HEK293 (cell line): ENCODE measurements around the gene CDKL5.

Source experiments
- TF ChIP-seq, protein P1 (sequence below): fragments of 450-650 bp; formaldehyde crosslinking; optimal IDR thresholded peaks from 2 replicates; pipeline ENCODE3; 2016; ENCODE audit warnings: missing biosample characterization, mild to moderate bottlenecking, missing genetic modification characterization
- TF ChIP-seq, protein P2 (sequence below): fragments of 450-650 bp; formaldehyde crosslinking; IDR thresholded peaks from 2 replicates; pipeline ENCODE4 v1.5.1; 2016; ENCODE audit warnings: missing biosample characterization, missing genetic modification characterization
- TF ChIP-seq, protein P3 (sequence below): fragments of 450-650 bp; formaldehyde crosslinking; IDR thresholded peaks from 2 replicates; pipeline ENCODE4 v1.5.1; 2016; ENCODE audit warnings: missing biosample characterization, missing genetic modification characterization

DNA sequence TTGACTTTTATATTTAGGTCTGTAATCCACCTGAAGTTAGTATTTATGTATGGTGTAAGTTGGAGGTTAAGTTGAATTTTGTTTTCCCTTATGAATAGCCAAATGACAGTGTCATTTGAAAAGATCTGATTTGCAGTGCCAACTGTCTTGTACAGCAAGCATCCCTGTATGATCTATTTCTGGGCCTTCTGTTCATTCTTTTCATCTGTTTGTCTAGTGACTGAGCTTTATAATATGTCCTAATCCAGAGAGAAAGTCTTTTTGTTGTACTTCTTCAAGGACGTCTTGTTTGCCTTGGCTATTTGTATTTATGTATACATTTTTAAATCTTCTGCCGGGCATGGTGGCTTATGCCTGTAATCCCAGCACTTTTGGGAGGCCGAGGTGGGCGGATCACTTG is 39.6 kb downstream of the CDKL5 start:
- TF ChIP-seq, protein P1, sequence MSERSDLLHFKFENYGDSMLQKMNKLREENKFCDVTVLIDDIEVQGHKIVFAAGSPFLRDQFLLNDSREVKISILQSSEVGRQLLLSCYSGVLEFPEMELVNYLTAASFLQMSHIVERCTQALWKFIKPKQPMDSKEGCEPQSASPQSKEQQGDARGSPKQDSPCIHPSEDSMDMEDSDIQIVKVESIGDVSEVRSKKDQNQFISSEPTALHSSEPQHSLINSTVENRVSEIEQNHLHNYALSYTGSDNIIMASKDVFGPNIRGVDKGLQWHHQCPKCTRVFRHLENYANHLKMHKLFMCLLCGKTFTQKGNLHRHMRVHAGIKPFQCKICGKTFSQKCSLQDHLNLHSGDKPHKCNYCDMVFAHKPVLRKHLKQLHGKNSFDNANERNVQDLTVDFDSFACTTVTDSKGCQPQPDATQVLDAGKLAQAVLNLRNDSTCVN (tag by site-specific recombination): no peak
- TF ChIP-seq, protein P2, sequence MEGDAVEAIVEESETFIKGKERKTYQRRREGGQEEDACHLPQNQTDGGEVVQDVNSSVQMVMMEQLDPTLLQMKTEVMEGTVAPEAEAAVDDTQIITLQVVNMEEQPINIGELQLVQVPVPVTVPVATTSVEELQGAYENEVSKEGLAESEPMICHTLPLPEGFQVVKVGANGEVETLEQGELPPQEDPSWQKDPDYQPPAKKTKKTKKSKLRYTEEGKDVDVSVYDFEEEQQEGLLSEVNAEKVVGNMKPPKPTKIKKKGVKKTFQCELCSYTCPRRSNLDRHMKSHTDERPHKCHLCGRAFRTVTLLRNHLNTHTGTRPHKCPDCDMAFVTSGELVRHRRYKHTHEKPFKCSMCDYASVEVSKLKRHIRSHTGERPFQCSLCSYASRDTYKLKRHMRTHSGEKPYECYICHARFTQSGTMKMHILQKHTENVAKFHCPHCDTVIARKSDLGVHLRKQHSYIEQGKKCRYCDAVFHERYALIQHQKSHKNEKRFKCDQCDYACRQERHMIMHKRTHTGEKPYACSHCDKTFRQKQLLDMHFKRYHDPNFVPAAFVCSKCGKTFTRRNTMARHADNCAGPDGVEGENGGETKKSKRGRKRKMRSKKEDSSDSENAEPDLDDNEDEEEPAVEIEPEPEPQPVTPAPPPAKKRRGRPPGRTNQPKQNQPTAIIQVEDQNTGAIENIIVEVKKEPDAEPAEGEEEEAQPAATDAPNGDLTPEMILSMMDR (tag by site-specific recombination): no peak
- TF ChIP-seq, protein P3, sequence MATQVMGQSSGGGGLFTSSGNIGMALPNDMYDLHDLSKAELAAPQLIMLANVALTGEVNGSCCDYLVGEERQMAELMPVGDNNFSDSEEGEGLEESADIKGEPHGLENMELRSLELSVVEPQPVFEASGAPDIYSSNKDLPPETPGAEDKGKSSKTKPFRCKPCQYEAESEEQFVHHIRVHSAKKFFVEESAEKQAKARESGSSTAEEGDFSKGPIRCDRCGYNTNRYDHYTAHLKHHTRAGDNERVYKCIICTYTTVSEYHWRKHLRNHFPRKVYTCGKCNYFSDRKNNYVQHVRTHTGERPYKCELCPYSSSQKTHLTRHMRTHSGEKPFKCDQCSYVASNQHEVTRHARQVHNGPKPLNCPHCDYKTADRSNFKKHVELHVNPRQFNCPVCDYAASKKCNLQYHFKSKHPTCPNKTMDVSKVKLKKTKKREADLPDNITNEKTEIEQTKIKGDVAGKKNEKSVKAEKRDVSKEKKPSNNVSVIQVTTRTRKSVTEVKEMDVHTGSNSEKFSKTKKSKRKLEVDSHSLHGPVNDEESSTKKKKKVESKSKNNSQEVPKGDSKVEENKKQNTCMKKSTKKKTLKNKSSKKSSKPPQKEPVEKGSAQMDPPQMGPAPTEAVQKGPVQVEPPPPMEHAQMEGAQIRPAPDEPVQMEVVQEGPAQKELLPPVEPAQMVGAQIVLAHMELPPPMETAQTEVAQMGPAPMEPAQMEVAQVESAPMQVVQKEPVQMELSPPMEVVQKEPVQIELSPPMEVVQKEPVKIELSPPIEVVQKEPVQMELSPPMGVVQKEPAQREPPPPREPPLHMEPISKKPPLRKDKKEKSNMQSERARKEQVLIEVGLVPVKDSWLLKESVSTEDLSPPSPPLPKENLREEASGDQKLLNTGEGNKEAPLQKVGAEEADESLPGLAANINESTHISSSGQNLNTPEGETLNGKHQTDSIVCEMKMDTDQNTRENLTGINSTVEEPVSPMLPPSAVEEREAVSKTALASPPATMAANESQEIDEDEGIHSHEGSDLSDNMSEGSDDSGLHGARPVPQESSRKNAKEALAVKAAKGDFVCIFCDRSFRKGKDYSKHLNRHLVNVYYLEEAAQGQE (tag by site-specific recombination): no peak
